Ishikawa (cell line): ENCODE results near the gene TGM2.

Source experiments
- CREB1 ChIP-seq: IDR thresholded peaks from 2 replicates; pipeline ENCODE4 v1.6.1; 2012; ENCODE audit warnings: low read depth
- EP300 ChIP-seq: IDR thresholded peaks from 2 replicates; pipeline ENCODE4 v1.6.1; 2012; ENCODE audit warnings: borderline replicate concordance
- FOXM1 ChIP-seq: IDR thresholded peaks from 2 replicates; pipeline ENCODE4 v1.6.1; 2012; ENCODE audit warnings: low read depth, borderline replicate concordance
- MAX ChIP-seq: IDR thresholded peaks from 2 replicates; pipeline ENCODE4 v1.6.1; 2012
- RAD21 ChIP-seq: IDR thresholded peaks from 2 replicates; pipeline ENCODE4 v1.6.1; 2012; ENCODE audit warnings: low read depth
- TAF1 ChIP-seq: IDR thresholded peaks from 2 replicates; pipeline ENCODE4 v1.6.1; 2012; ENCODE audit warnings: low read depth, mild to moderate bottlenecking
- TCF12 ChIP-seq: IDR thresholded peaks from 2 replicates; pipeline ENCODE4 v1.6.1; 2012; ENCODE audit warnings: low read depth
- YY1 ChIP-seq: IDR thresholded peaks from 2 replicates; pipeline ENCODE4 v1.6.1; 2012; ENCODE audit warnings: low read depth
- TF ChIP-seq, protein P1 (sequence below): IDR thresholded peaks from 2 replicates; pipeline ENCODE4 v1.6.1; 2012; ENCODE audit warnings: low read depth, mild to moderate bottlenecking

- TF ChIP-seq, protein P1, sequence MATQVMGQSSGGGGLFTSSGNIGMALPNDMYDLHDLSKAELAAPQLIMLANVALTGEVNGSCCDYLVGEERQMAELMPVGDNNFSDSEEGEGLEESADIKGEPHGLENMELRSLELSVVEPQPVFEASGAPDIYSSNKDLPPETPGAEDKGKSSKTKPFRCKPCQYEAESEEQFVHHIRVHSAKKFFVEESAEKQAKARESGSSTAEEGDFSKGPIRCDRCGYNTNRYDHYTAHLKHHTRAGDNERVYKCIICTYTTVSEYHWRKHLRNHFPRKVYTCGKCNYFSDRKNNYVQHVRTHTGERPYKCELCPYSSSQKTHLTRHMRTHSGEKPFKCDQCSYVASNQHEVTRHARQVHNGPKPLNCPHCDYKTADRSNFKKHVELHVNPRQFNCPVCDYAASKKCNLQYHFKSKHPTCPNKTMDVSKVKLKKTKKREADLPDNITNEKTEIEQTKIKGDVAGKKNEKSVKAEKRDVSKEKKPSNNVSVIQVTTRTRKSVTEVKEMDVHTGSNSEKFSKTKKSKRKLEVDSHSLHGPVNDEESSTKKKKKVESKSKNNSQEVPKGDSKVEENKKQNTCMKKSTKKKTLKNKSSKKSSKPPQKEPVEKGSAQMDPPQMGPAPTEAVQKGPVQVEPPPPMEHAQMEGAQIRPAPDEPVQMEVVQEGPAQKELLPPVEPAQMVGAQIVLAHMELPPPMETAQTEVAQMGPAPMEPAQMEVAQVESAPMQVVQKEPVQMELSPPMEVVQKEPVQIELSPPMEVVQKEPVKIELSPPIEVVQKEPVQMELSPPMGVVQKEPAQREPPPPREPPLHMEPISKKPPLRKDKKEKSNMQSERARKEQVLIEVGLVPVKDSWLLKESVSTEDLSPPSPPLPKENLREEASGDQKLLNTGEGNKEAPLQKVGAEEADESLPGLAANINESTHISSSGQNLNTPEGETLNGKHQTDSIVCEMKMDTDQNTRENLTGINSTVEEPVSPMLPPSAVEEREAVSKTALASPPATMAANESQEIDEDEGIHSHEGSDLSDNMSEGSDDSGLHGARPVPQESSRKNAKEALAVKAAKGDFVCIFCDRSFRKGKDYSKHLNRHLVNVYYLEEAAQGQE: no peak
- TF ChIP-seq EP300: no peak
- TF ChIP-seq MAX: no peak
- no peak for TF ChIP-seq RAD21
- TF ChIP-seq TAF1: no peak
- TF ChIP-seq FOXM1: no peak
- no peak for TF ChIP-seq YY1
- no peak for TF ChIP-seq TCF12
- no peak for TF ChIP-seq CREB1
Observed at GRCh38 chr20:38157635-38158495, 7.2 kb downstream of the TGM2 start.
